Peyer's patch (tissue), 4 donors: ENCODE data around the gene CPVL. TPM values are rescaled to one million over a fixed set of nuclear protein-coding genes. Genes with fewer than 3 reads are reported as not detected.

Experiments used
- DNase-seq, 3 donors: peaks; one replicate each; pipeline ENCODE4 v3.0.0-alpha.2; 2017 to 2019
- H3K27ac ChIP-seq, 4 donors: fragments of 200-600 bp; sonication (generic); one replicate each; pipeline ENCODE4 v1.5.1; 2016 to 2019
- H3K27me3 ChIP-seq, 2 donors: fragments of 200-600 bp; sonication (generic); one replicate each; pipeline ENCODE4 v1.5.1; 2019
- H3K36me3 ChIP-seq, 3 donors: fragments of 200-600 bp; sonication (generic); one replicate each; pipeline ENCODE4 v1.5.1; 2016 to 2019
- H3K4me1 ChIP-seq, 4 donors: fragments of 200-600 bp; sonication (generic); one replicate each; pipeline ENCODE4 v1.5.1; 2016 to 2019
- H3K4me3 ChIP-seq, 4 donors: fragments of 200-600 bp; sonication (generic); 1 replicate in 3 of 4; 2 replicates in 1 of 4; pipeline ENCODE4 v1.5.1; 2016 to 2019; ENCODE audit warnings: mild to moderate bottlenecking in 1 of 4
- H3K9me3 ChIP-seq, 4 donors: fragments of 200-600 bp; sonication (generic); one replicate each; pipeline ENCODE4 v1.5.1; 2016 to 2019; ENCODE audit warnings: mild to moderate bottlenecking in 1 of 4
- CTCF ChIP-seq, 6 experiments: fragments of 450-650 bp in 4 of 6; fragments of 200-600 bp in 2 of 6; sonication (generic) in 1 of 6; IDR thresholded peaks; one replicate each; pipeline ENCODE4 v1.5.1; 2017 to 2019; ENCODE audit warnings: antibody characterized with exemption in 6 of 6, mild to moderate bottlenecking in 3 of 6, moderate library complexity in 1 of 6
- POLR2A ChIP-seq, 2 donors: fragments of 450-650 bp; IDR thresholded peaks; one replicate each; pipeline ENCODE4 v1.5.1; 2017; ENCODE audit warnings: antibody characterized with exemption in 2 of 2, mild to moderate bottlenecking in 2 of 2, moderate library complexity in 2 of 2
- total RNA-seq, 4 donors: library from RNA; depleted of rRNA; stranded (reverse); fragments of >200 nt; gene quantifications; one replicate each; pipeline ENCODE4 v1.1.0, GENCODE V29; 2016

CPVL gene
- total RNA-seq, 4 donors from 2014 or later: 2.5 to 16.5 (median 8.0) TPM

GRCh38 chr7:28998105-28998504 is 148.2 kb downstream of the CPVL start:
- H3K27me3 ChIP-seq: no peaks in the 10 kb centered on the region
- no peak overlapping the region for H3K27ac ChIP-seq
- TF ChIP-seq CTCF (IDR thresholded peaks at IDR 0.05): no peak
- TF ChIP-seq POLR2A (IDR thresholded peaks at IDR 0.05): no peak
- H3K36me3 ChIP-seq: no peaks in the 10 kb centered on the region
- H3K4me1 ChIP-seq: no peaks in the 10 kb centered on the region
- no peak for DNase-seq
- H3K9me3 ChIP-seq: no peaks in the 10 kb centered on the region
- H3K4me3 ChIP-seq: no peak overlapping the region

GRCh38 chr7:28996836-28997235 is 149.5 kb downstream of the CPVL start:
- no peak for TF ChIP-seq POLR2A (IDR thresholded peaks at IDR 0.05)
- no peak for TF ChIP-seq CTCF (IDR thresholded peaks at IDR 0.05)
- no peak for DNase-seq
- H3K4me3 ChIP-seq: no peak overlapping the region
- H3K27ac ChIP-seq: no peak overlapping the region
- H3K36me3 ChIP-seq: no peaks in the 10 kb centered on the region
- H3K9me3 ChIP-seq: no peaks in the 10 kb centered on the region
- no peaks in the 10 kb centered on the region for H3K27me3 ChIP-seq
- H3K4me1 ChIP-seq: no peaks in the 10 kb centered on the region

- Histone ChIP-seq H3K36me3 (no peaks in the 10 kb centered on the region), H3K27me3 (no peaks in the 10 kb centered on the region), H3K9me3 (no peaks in the 10 kb centered on the region), H3K4me1 (no peaks in the 10 kb centered on the region), H3K4me3 (no peak overlapping the region), H3K27ac (no peak overlapping the region)
- no peak for DNase-seq
- no peak for TF ChIP-seq CTCF (IDR thresholded peaks at IDR 0.05)
- TF ChIP-seq POLR2A (IDR thresholded peaks at IDR 0.05): no peak
Measured at GRCh38 chr7:28993371-28993770, 153.0 kb downstream of the CPVL start.

- H3K27ac ChIP-seq: no peak overlapping the region
- no peak for DNase-seq
- H3K4me3 ChIP-seq: no peak overlapping the region
- H3K36me3 ChIP-seq: no peaks in the 10 kb centered on the region
- TF ChIP-seq CTCF (IDR thresholded peaks at IDR 0.05) (no peak), POLR2A (IDR thresholded peaks at IDR 0.05) (no peak)
- H3K9me3 ChIP-seq: no peaks in the 10 kb centered on the region
- H3K4me1 ChIP-seq: no peaks in the 10 kb centered on the region
- H3K27me3 ChIP-seq: no peaks in the 10 kb centered on the region
Measured at GRCh38 chr7:28992798-28993197, 153.5 kb downstream of the CPVL start.

GRCh38 chr7:28990200-28990960 is 156.0 kb downstream of the CPVL start:
- DNase-seq: no peak
- Histone ChIP-seq H3K4me3 (no peak overlapping the region), H3K27me3 (no peaks in the 10 kb centered on the region), H3K36me3 (no peaks in the 10 kb centered on the region), H3K27ac (no peak overlapping the region), H3K4me1 (no peaks in the 10 kb centered on the region), H3K9me3 (no peaks in the 10 kb centered on the region)
- TF ChIP-seq POLR2A (IDR thresholded peaks at IDR 0.05) (no peak), CTCF (IDR thresholded peaks at IDR 0.05) (no peak)
